ENCODE data around the gene P3H1. TPM values are rescaled to one million over a fixed set of nuclear protein-coding genes. Genes with fewer than 3 reads are reported as not detected.

Gene P3H1
- total RNA-seq, 1 experiment from 2014 or later, result 32.9 TPM

GRCh38 chr1:42748461-42749410 lies 18.1 kb downstream of the P3H1 start:
- no TSS peak for BruUV-seq (replicated peaks)
- H4K20me1 ChIP-seq (ENCODE audit: insufficient read depth), result no peaks in the 10 kb centered on the region
- RAD21 ChIA-PET (ENCODE audit: low non-redundant PET in 1 of 2, low total read pairs in 2 of 2, uncharacterized antibody in 2 of 2, unreplicated experiment in 2 of 2), result no interaction called here
- POLR2A ChIA-PET, result no interaction called here
- CTCF ChIA-PET, result no interaction called here
- H3K36me3 ChIP-seq (ENCODE audit: control insufficient read depth in 1 of 2, insufficient read depth in 2 of 2, low read length in 2 of 2), result peaks cover 5 to 20% of the 10 kb centered on the region in 2 experiments; a peak in 3 of 4 replicates
- no peak overlapping the region for H3K4me2 ChIP-seq (ENCODE audit: low read length)
- DNase-seq (ENCODE audit: low read depth, low spot score), result no peak
- no peaks in the 10 kb centered on the region for H3K9me2 ChIP-seq (ENCODE audit: insufficient read depth)
- intact Hi-C loops (cut with micrococcal nuclease), result no loop called here
- no peaks in the 10 kb centered on the region for H3K79me2 ChIP-seq (ENCODE audit: insufficient read depth, low read length)
- H3K4me1 ChIP-seq (ENCODE audit: control insufficient read depth in 1 of 2, insufficient read depth in 2 of 2, low read length in 2 of 2), result no peaks in the 10 kb centered on the region
- H3K4me3 ChIP-seq (replicated peaks in 1 of 2; ENCODE audit: low read depth in 1 of 2, low read length in 2 of 2), result no peak overlapping the region
- H3K9me3 ChIP-seq (ENCODE audit: control insufficient read depth in 1 of 2, insufficient read depth in 1 of 2, low read depth in 1 of 2, low read length in 2 of 2), result no peaks in the 10 kb centered on the region
- no peak overlapping the region for H2AFZ ChIP-seq (ENCODE audit: low read depth, low read length, poor library complexity, severe bottlenecking)
- no peak for TF ChIP-seq POLR2AphosphoS5 (IDR thresholded peaks at IDR 0.05; ENCODE audit: low read depth, low read length)
- TF ChIP-seq ZFX (IDR thresholded peaks at IDR 0.05), result no peak
- no peak for TF ChIP-seq ZNF274 (IDR thresholded peaks at IDR 0.05; ENCODE audit: low read depth, low read length)
- TF ChIP-seq CBX3 (IDR thresholded peaks at IDR 0.05; ENCODE audit: low read depth), result no peak
- TF ChIP-seq FOSL1 (IDR thresholded peaks at IDR 0.05; ENCODE audit: low read depth), result no peak
- no peak for TF ChIP-seq SP1 (IDR thresholded peaks at IDR 0.05; ENCODE audit: low read depth)
- TF ChIP-seq YY1 (IDR thresholded peaks at IDR 0.05; ENCODE audit: extremely low read depth, insufficient replicate concordance, low read depth, low read length), result no peak
- TF ChIP-seq SRF (IDR thresholded peaks at IDR 0.05; ENCODE audit: low read depth), result no peak
- no peak for TF ChIP-seq EZH2phosphoT487 (IDR thresholded peaks at IDR 0.05; ENCODE audit: borderline replicate concordance)
- no peak for TF ChIP-seq CTCF (IDR thresholded peaks at IDR 0.05 in 2 of 3, conservative IDR thresholded peaks at IDR 0.05 in 1 of 3; ENCODE audit: borderline replicate concordance in 1 of 3, insufficient read depth in 1 of 3, low read depth in 2 of 3, low read length in 2 of 3)
- no peak for TF ChIP-seq JUND (IDR thresholded peaks at IDR 0.05)
- TF ChIP-seq ZBTB33 (IDR thresholded peaks at IDR 0.05; ENCODE audit: extremely low read depth, insufficient replicate concordance, low read length), result no peak
- TF ChIP-seq EZH2 (IDR thresholded peaks at IDR 0.05), result no peak
- TF ChIP-seq ATF3 (IDR thresholded peaks at IDR 0.05), result no peak
- TF ChIP-seq MAX (IDR thresholded peaks at IDR 0.05), result no peak
- no peak for TF ChIP-seq POLR2A (IDR thresholded peaks at IDR 0.05; ENCODE audit: borderline replicate concordance, extremely low read depth, insufficient read depth, insufficient read length)
- no peak for TF ChIP-seq REST (IDR thresholded peaks at IDR 0.05; ENCODE audit: low read depth)
- no peak for ATAC-seq
- no peak overlapping the region for H3K27ac ChIP-seq (ENCODE audit: low read depth, low read length)
- no peaks in the 10 kb centered on the region for H3K27me3 ChIP-seq (ENCODE audit: insufficient read depth, low read length)
- no peak overlapping the region for H3K9ac ChIP-seq (ENCODE audit: low read length)

Data from HCT116 (cell line).